ENCODE measurements around the gene LRRC15.

LRRC15 gene

GRCh38 chr3:194360568-194360967 lies 9.0 kb downstream of the LRRC15 start:
- DNase-seq = no peak
- Mint-ChIP-seq H3K27me3 (ENCODE audit: low read depth, poor library complexity) (peaks cover 42% of the 10 kb centered on the region), H3K4me3 (no peak overlapping the region), H3K4me1 (peaks cover 23% of the 10 kb centered on the region), H3K9me3 (no peaks in the 10 kb centered on the region), H3K27ac (no peak overlapping the region), H3K36me3 (ENCODE audit: low read depth) (no peaks in the 10 kb centered on the region)
- TF ChIP-seq CTCF (IDR thresholded peaks at IDR 0.05) = no peak

GRCh38 chr3:194357681-194358080 lies 11.9 kb downstream of the LRRC15 start:
- Mint-ChIP-seq H3K4me3 (no peak overlapping the region), H3K9me3 (no peaks in the 10 kb centered on the region), H3K4me1 (no peaks in the 10 kb centered on the region), H3K36me3 (ENCODE audit: low read depth) (no peaks in the 10 kb centered on the region), H3K27me3 (ENCODE audit: low read depth, poor library complexity) (peaks cover 41% of the 10 kb centered on the region), H3K27ac (no peak overlapping the region)
- no peak for TF ChIP-seq CTCF (IDR thresholded peaks at IDR 0.05)
- no peak for DNase-seq

- peaks cover 33% of the 10 kb centered on the region for H3K27me3 Mint-ChIP-seq (ENCODE audit: low read depth, poor library complexity)
- peaks cover 7% of the 10 kb centered on the region for H3K4me1 Mint-ChIP-seq
- no peak for DNase-seq
- no peaks in the 10 kb centered on the region for H3K9me3 Mint-ChIP-seq
- TF ChIP-seq CTCF (IDR thresholded peaks at IDR 0.05) = no peak
- H3K4me3 Mint-ChIP-seq = no peak overlapping the region
- no peaks in the 10 kb centered on the region for H3K36me3 Mint-ChIP-seq (ENCODE audit: low read depth)
- H3K27ac Mint-ChIP-seq = no peak overlapping the region
Measured at GRCh38 chr3:194355379-194355778, 14.2 kb downstream of the LRRC15 start.

- no peak for DNase-seq
- Mint-ChIP-seq H3K36me3 (ENCODE audit: low read depth) (no peaks in the 10 kb centered on the region), H3K27me3 (ENCODE audit: low read depth, poor library complexity) (peaks cover 23% of the 10 kb centered on the region), H3K4me1 (peaks cover 12% of the 10 kb centered on the region), H3K9me3 (no peaks in the 10 kb centered on the region), H3K4me3 (no peak overlapping the region), H3K27ac (no peak overlapping the region)
- TF ChIP-seq CTCF (IDR thresholded peaks at IDR 0.05) = no peak
Measured at GRCh38 chr3:194354315-194354714, 15.2 kb downstream of the LRRC15 start.

GRCh38 chr3:194352667-194353246 lies 16.8 kb downstream of the LRRC15 start:
- no peak for DNase-seq
- Mint-ChIP-seq H3K36me3 (ENCODE audit: low read depth) (no peaks in the 10 kb centered on the region), H3K4me1 (peaks cover 12% of the 10 kb centered on the region), H3K27me3 (ENCODE audit: low read depth, poor library complexity) (peaks cover 11% of the 10 kb centered on the region), H3K27ac (no peak overlapping the region), H3K4me3 (no peak overlapping the region), H3K9me3 (no peaks in the 10 kb centered on the region)
- no peak for TF ChIP-seq CTCF (IDR thresholded peaks at IDR 0.05)

GRCh38 chr3:194351952-194352536 lies 17.5 kb downstream of the LRRC15 start:
- Mint-ChIP-seq H3K9me3 (no peaks in the 10 kb centered on the region), H3K36me3 (ENCODE audit: low read depth) (no peaks in the 10 kb centered on the region), H3K27ac (no peak overlapping the region), H3K4me1 (peaks cover 12% of the 10 kb centered on the region), H3K4me3 (no peak overlapping the region), H3K27me3 (ENCODE audit: low read depth, poor library complexity) (peaks cover 8% of the 10 kb centered on the region)
- DNase-seq = no peak
- no peak for TF ChIP-seq CTCF (IDR thresholded peaks at IDR 0.05)
